ENCODE measurements around the gene CCDC50. TPM values are rescaled to one million over a fixed set of nuclear protein-coding genes. Genes with fewer than 3 reads are reported as not detected.

The CCDC50 gene
- total and polyA plus RNA-seq, 8 donors, result 17.6 to 226 (median 67.9) TPM

GRCh38 chr3:191432162-191432561 is 103.0 kb downstream of the CCDC50 start:
- DNase-seq, result no peak
- Histone ChIP-seq H3K9me3 (peaks cover 0 to 4% (median 0%) of the 10 kb centered on the region in 4 donors), H3K27me3 (no peaks in the 10 kb centered on the region), H3K27ac (no peak overlapping the region), H3K4me3 (no peak overlapping the region), H3K4me1 (no peaks in the 10 kb centered on the region), H3K36me3 (no peaks in the 10 kb centered on the region)
- no peak for TF ChIP-seq CTCF (IDR thresholded peaks at IDR 0.05)
- TF ChIP-seq POLR2AphosphoS5 (IDR thresholded peaks at IDR 0.05), result no peak
- TF ChIP-seq EP300 (IDR thresholded peaks at IDR 0.05), result no peak
- TF ChIP-seq POLR2A (IDR thresholded peaks at IDR 0.05), result no peak
- WGBS, 5 donors, result 85 to 95% (median 91%) methylated on average over 5 of the region's 5 CpGs
- intact Hi-C loops (cut with DNase I; ENCODE audit: low total_unique reads), result no loop called here

- 78 to 94% (median 81%) methylated on average over 1 of the region's 1 CpG for WGBS, 5 donors
- no peak overlapping the region for H3K4me3 ChIP-seq
- intact Hi-C loops (cut with DNase I; ENCODE audit: low total_unique reads), result no loop called here
- no peak overlapping the region for H3K27ac ChIP-seq
- H3K27me3 ChIP-seq, result no peaks in the 10 kb centered on the region
- no peak for TF ChIP-seq POLR2AphosphoS5 (IDR thresholded peaks at IDR 0.05)
- TF ChIP-seq EP300 (IDR thresholded peaks at IDR 0.05), result no peak
- no peak for TF ChIP-seq POLR2A (IDR thresholded peaks at IDR 0.05)
- TF ChIP-seq CTCF (IDR thresholded peaks at IDR 0.05), result no peak
- no peak for DNase-seq
- H3K4me1 ChIP-seq, result no peaks in the 10 kb centered on the region
- no peaks in the 10 kb centered on the region for H3K36me3 ChIP-seq
- peaks cover 0 to 4% (median 0%) of the 10 kb centered on the region in 4 donors for H3K9me3 ChIP-seq
These were observed 104.8 kb downstream of the CCDC50 start for GRCh38 chr3:191434024-191434423.

- no peaks in the 10 kb centered on the region for H3K36me3 ChIP-seq
- H3K27me3 ChIP-seq, result no peaks in the 10 kb centered on the region
- H3K9me3 ChIP-seq, result peaks cover 0 to 8% (median 0%) of the 10 kb centered on the region in 4 donors
- no peak overlapping the region for H3K4me3 ChIP-seq
- 56 to 80% (median 62%) methylated on average over 2 of the region's 2 CpGs for WGBS, 5 donors
- TF ChIP-seq POLR2A (IDR thresholded peaks at IDR 0.05) (no peak), EP300 (IDR thresholded peaks at IDR 0.05) (no peak), CTCF (IDR thresholded peaks at IDR 0.05) (no peak), POLR2AphosphoS5 (IDR thresholded peaks at IDR 0.05) (no peak)
- intact Hi-C loops (cut with DNase I; ENCODE audit: low total_unique reads), result no loop called here
- no peaks in the 10 kb centered on the region for H3K4me1 ChIP-seq
- DNase-seq, result no peak
- H3K27ac ChIP-seq, result no peak overlapping the region
These were observed 106.8 kb downstream of the CCDC50 start for GRCh38 chr3:191435981-191436380.

- H3K27ac ChIP-seq, result no peak overlapping the region
- H3K27me3 ChIP-seq, result no peaks in the 10 kb centered on the region
- peaks cover 0 to 4% (median 0%) of the 10 kb centered on the region in 4 donors for H3K9me3 ChIP-seq
- intact Hi-C loops (cut with DNase I; ENCODE audit: low total_unique reads), result no loop called here
- no peaks in the 10 kb centered on the region for H3K4me1 ChIP-seq
- H3K36me3 ChIP-seq, result no peaks in the 10 kb centered on the region
- TF ChIP-seq CTCF (IDR thresholded peaks at IDR 0.05), result no peak
- TF ChIP-seq POLR2A (IDR thresholded peaks at IDR 0.05), result no peak
- TF ChIP-seq POLR2AphosphoS5 (IDR thresholded peaks at IDR 0.05), result no peak
- TF ChIP-seq EP300 (IDR thresholded peaks at IDR 0.05), result no peak
- no peak overlapping the region for H3K4me3 ChIP-seq
- DNase-seq, result no peak
- WGBS, 5 donors, result 80 to 89% (median 85%) methylated on average over 2 of the region's 2 CpGs
These were observed 109.1 kb downstream of the CCDC50 start for GRCh38 chr3:191438150-191438814.

All from stomach (tissue), 9 donors.